Measurements from ENCODE around the gene IFNK. TPM values are rescaled to one million over a fixed set of nuclear protein-coding genes. Genes with fewer than 3 reads are reported as not detected.

Gene IFNK
- not detected for polyA plus RNA-seq (2013, experiment 1 of 4)
- not detected for polyA plus RNA-seq (2013, experiment 2 of 4)
- polyA plus RNA-seq (2013, experiment 3 of 4) = not detected
- not detected for polyA plus RNA-seq (2013, experiment 4 of 4)

DNA sequence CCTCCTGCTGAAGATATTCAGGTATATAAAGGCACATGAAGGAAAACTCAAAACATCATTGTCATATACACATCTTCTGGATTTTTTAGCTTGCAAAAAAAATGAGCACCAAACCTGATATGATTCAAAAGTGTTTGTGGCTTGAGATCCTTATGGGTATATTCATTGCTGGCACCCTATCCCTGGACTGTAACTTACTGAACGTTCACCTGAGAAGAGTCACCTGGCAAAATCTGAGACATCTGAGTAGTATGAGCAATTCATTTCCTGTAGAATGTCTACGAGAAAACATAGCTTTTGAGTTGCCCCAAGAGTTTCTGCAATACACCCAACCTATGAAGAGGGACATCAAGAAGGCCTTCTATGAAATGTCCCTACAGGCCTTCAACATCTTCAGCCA is at the start of gene IFNK:
IFNK (plus strand) TSS at position 55 of the 400 bp plus-strand sequence; CDS start at position 102, 47 bp downstream.
- Histone ChIP-seq H3K36me3 (ENCODE audit: control insufficient read depth, insufficient read depth, low read length) (no peaks in the 10 kb centered on the region), H3K4me1 (ENCODE audit: control insufficient read depth, insufficient read depth, low read length) (no peaks in the 10 kb centered on the region), H3K27me3 (ENCODE audit: control insufficient read depth, insufficient read depth, low read length, poor library complexity, severe bottlenecking) (no peaks in the 10 kb centered on the region), H3K27ac (ENCODE audit: insufficient read depth, low read depth, low read length, poor library complexity, severe bottlenecking) (no peak within 1 kb of the TSS), H3K4me3 (ENCODE audit: insufficient read depth, low read depth, low read length) (no peak within 1 kb of the TSS), H3K9me3 (ENCODE audit: control insufficient read depth, low read length) (no peaks in the 10 kb centered on the region)
- 91 to 97% methylated on average over 2 of the region's 2 CpGs for WGBS, 2 experiments

DNA sequence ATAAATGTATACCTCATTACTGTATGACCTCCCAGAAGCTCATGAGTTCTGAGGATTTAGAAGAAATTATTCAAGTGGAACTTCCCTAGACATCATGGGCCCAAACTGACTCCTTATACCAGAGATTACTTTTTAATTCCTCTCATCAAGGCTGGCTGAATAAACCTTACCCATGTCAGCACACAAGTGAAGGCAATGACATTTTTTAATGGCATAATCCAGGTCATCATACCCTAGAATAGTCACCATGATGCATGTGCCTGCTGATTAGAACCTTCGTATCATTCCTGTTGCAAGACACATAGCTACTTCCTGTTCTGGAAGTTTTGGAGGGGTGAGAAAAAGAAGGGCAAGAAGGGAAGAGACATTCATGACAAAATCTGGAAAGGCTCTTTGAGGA is 49.8 kb upstream of the IFNK start:
- peaks cover 3% of the 10 kb centered on the region for H3K36me3 ChIP-seq (ENCODE audit: control insufficient read depth, insufficient read depth, low read length)
- no peak overlapping the region for H3K4me3 ChIP-seq (ENCODE audit: insufficient read depth, low read depth, low read length)
- no peaks in the 10 kb centered on the region for H3K9me3 ChIP-seq (ENCODE audit: control insufficient read depth, low read length)
- H3K27me3 ChIP-seq (ENCODE audit: control insufficient read depth, insufficient read depth, low read length, poor library complexity, severe bottlenecking) = no peaks in the 10 kb centered on the region
- H3K27ac ChIP-seq (ENCODE audit: insufficient read depth, low read depth, low read length, poor library complexity, severe bottlenecking) = no peak overlapping the region
- peaks cover 26% of the 10 kb centered on the region for H3K4me1 ChIP-seq (ENCODE audit: control insufficient read depth, insufficient read depth, low read length)
- WGBS, 2 experiments = 82 to 88% methylated on average over 1 of the region's 1 CpG

GRCh38 chr9:27475057-27475595 is 49.0 kb upstream of the IFNK start:
- Histone ChIP-seq H3K36me3 (ENCODE audit: control insufficient read depth, insufficient read depth, low read length) (peaks cover 3% of the 10 kb centered on the region), H3K9me3 (ENCODE audit: control insufficient read depth, low read length) (no peaks in the 10 kb centered on the region), H3K4me1 (ENCODE audit: control insufficient read depth, insufficient read depth, low read length) (peaks cover 23% of the 10 kb centered on the region), H3K4me3 (ENCODE audit: insufficient read depth, low read depth, low read length) (no peak overlapping the region), H3K27me3 (ENCODE audit: control insufficient read depth, insufficient read depth, low read length, poor library complexity, severe bottlenecking) (no peaks in the 10 kb centered on the region), H3K27ac (ENCODE audit: insufficient read depth, low read depth, low read length, poor library complexity, severe bottlenecking) (no peak overlapping the region)
- WGBS, 2 experiments = 95 to 96% methylated on average over 7 of the region's 7 CpGs

DNA sequence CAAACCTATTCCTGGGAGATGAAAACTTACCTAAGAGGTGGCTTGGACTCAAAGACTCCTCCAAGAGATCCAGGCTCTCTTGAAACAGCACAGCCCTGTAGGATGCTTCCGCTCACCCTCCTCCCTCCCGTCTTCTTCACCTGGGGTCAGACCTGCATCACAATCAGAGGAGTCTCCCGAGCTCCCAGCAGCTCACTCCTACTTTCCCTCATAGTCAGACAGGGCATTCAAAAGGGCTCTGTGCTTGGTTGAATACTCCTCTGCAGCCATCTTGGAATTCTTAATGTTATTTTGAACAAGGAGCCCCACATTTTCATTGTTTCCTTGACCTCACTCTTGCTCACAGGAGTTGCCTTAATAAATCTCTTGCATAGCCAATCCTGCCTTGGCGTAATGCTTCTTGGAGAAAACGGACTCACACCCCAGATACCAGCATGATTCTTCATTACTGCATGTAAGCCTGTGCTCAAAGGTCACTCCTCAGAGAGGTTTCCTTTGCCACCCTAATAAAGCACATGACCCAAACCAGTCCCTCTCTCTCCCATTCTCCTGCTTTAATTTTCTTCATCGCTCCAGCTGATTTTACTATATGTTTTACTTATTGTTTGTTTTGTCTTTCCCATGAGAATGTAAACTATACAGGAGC is 47.1 kb upstream of the IFNK start:
- Histone ChIP-seq H3K27ac (ENCODE audit: insufficient read depth, low read depth, low read length, poor library complexity, severe bottlenecking) (no peak overlapping the region), H3K36me3 (ENCODE audit: control insufficient read depth, insufficient read depth, low read length) (peaks cover 3% of the 10 kb centered on the region)

DNA sequence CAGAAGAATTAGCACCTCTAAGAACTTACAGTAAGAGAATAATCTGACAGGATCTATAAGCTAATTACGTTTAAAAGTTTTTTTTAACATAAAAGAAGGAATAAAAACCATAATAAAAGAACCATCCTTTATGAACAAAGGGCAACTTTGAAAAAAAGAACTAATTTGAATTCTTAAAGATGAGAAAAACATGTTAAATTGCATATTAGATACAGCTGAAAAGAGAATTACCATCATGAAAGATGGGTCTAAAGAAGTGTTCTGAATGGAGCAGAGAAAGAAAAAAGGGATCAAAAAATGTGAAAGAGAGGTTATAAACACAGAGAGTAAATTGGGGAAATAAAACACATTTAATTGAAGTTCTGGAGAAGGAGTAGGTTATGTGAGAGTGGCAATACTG is 45.8 kb upstream of the IFNK start:
- Histone ChIP-seq H3K27ac (ENCODE audit: insufficient read depth, low read depth, low read length, poor library complexity, severe bottlenecking) (no peak overlapping the region), H3K4me1 (ENCODE audit: control insufficient read depth, insufficient read depth, low read length) (peaks cover 1% of the 10 kb centered on the region), H3K9me3 (ENCODE audit: control insufficient read depth, low read length) (no peaks in the 10 kb centered on the region), H3K36me3 (ENCODE audit: control insufficient read depth, insufficient read depth, low read length) (peaks cover 3% of the 10 kb centered on the region), H3K27me3 (ENCODE audit: control insufficient read depth, insufficient read depth, low read length, poor library complexity, severe bottlenecking) (no peaks in the 10 kb centered on the region), H3K4me3 (ENCODE audit: insufficient read depth, low read depth, low read length) (no peak overlapping the region)
- WGBS, 2 experiments = no CpG with 5 or more reads among the region's 1 CpG

More for the DNA sequence above, 47.1 kb upstream of the IFNK start:
- H3K9me3 ChIP-seq (ENCODE audit: control insufficient read depth, low read length) = no peaks in the 10 kb centered on the region
- no peak overlapping the region for H3K4me3 ChIP-seq (ENCODE audit: insufficient read depth, low read depth, low read length)
- no peaks in the 10 kb centered on the region for H3K27me3 ChIP-seq (ENCODE audit: control insufficient read depth, insufficient read depth, low read length, poor library complexity, severe bottlenecking)
- WGBS, 2 experiments = 90 to 91% methylated on average over 5 to 6 of the region's 6 CpGs
- peaks cover 8% of the 10 kb centered on the region for H3K4me1 ChIP-seq (ENCODE audit: control insufficient read depth, insufficient read depth, low read length)

DNA sequence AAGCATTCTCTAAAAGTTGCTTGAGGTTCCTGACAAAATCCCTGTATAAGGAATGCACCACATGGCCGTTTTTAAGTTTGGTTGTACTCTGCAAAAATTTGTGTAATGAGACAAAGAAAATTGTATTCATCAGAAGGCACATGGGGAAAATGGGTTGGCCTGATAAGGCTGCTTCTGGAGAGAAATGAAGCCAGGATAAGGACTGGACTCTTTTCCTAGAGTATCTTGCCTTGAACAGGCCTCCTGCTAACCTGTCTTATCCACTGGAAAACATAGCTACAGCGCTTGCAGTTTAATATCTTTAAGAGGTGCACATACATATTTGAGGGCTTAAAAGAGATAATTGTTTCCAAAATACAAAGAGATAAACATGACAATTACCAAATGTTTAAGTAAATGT is 41.4 kb upstream of the IFNK start:
- Histone ChIP-seq H3K4me3 (ENCODE audit: insufficient read depth, low read depth, low read length) (no peak overlapping the region), H3K27me3 (ENCODE audit: control insufficient read depth, insufficient read depth, low read length, poor library complexity, severe bottlenecking) (no peaks in the 10 kb centered on the region), H3K36me3 (ENCODE audit: control insufficient read depth, insufficient read depth, low read length) (peaks cover 3% of the 10 kb centered on the region), H3K27ac (ENCODE audit: insufficient read depth, low read depth, low read length, poor library complexity, severe bottlenecking) (no peak overlapping the region), H3K9me3 (ENCODE audit: control insufficient read depth, low read length) (no peaks in the 10 kb centered on the region), H3K4me1 (ENCODE audit: control insufficient read depth, insufficient read depth, low read length) (peaks cover 12% of the 10 kb centered on the region)
- WGBS, 2 experiments = 92 to 98% methylated on average over 2 of the region's 2 CpGs

DNA sequence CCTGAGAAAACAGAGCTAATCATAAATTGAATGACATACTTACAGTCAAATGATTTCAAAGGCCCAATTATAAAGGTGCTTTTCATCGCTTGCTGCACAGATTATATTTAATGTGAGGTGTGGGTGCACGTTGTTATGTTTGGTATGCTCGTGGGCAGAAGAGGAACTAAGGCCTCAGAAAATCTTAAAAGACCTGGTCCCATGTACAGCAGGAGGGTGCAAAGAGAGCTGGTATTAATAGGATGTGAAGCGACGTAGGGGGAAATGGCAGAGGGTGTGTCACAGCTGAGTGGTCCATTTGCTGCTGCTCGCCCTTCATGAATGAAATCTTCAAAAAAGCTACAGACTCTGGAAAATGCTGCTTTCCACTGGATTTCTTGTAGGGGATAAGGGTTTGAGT is 40.5 kb upstream of the IFNK start:
- H3K36me3 ChIP-seq (ENCODE audit: control insufficient read depth, insufficient read depth, low read length) = peaks cover 3% of the 10 kb centered on the region
- no peak overlapping the region for H3K27ac ChIP-seq (ENCODE audit: insufficient read depth, low read depth, low read length, poor library complexity, severe bottlenecking)
- H3K27me3 ChIP-seq (ENCODE audit: control insufficient read depth, insufficient read depth, low read length, poor library complexity, severe bottlenecking) = no peaks in the 10 kb centered on the region
- 96% methylated on average over 6 of the region's 6 CpGs for WGBS, 2 experiments
- H3K4me3 ChIP-seq (ENCODE audit: insufficient read depth, low read depth, low read length) = no peak overlapping the region
- H3K9me3 ChIP-seq (ENCODE audit: control insufficient read depth, low read length) = no peaks in the 10 kb centered on the region
- H3K4me1 ChIP-seq (ENCODE audit: control insufficient read depth, insufficient read depth, low read length) = peaks cover 17% of the 10 kb centered on the region

GRCh38 chr9:27485158-27485557 is 38.9 kb upstream of the IFNK start:
- Histone ChIP-seq H3K27me3 (ENCODE audit: control insufficient read depth, insufficient read depth, low read length, poor library complexity, severe bottlenecking) (no peaks in the 10 kb centered on the region), H3K4me1 (ENCODE audit: control insufficient read depth, insufficient read depth, low read length) (peaks cover 25% of the 10 kb centered on the region), H3K27ac (ENCODE audit: insufficient read depth, low read depth, low read length, poor library complexity, severe bottlenecking) (no peak overlapping the region), H3K9me3 (ENCODE audit: control insufficient read depth, low read length) (no peaks in the 10 kb centered on the region), H3K4me3 (ENCODE audit: insufficient read depth, low read depth, low read length) (no peak overlapping the region), H3K36me3 (ENCODE audit: control insufficient read depth, insufficient read depth, low read length) (no peaks in the 10 kb centered on the region)
- WGBS, 2 experiments = no CpG with 5 or more reads among the region's 1 CpG

- no peak overlapping the region for H3K27ac ChIP-seq (ENCODE audit: insufficient read depth, low read depth, low read length, poor library complexity, severe bottlenecking)
- H3K4me3 ChIP-seq (ENCODE audit: insufficient read depth, low read depth, low read length) = no peak overlapping the region
- WGBS, 2 experiments = 65 to 67% methylated on average over 5 of the region's 5 CpGs
- peaks cover 28% of the 10 kb centered on the region for H3K4me1 ChIP-seq (ENCODE audit: control insufficient read depth, insufficient read depth, low read length)
- no peaks in the 10 kb centered on the region for H3K27me3 ChIP-seq (ENCODE audit: control insufficient read depth, insufficient read depth, low read length, poor library complexity, severe bottlenecking)
- H3K9me3 ChIP-seq (ENCODE audit: control insufficient read depth, low read length) = no peaks in the 10 kb centered on the region
- no peaks in the 10 kb centered on the region for H3K36me3 ChIP-seq (ENCODE audit: control insufficient read depth, insufficient read depth, low read length)
These were observed 36.9 kb upstream of the IFNK start for GRCh38 chr9:27487128-27487640.

- 87 to 94% methylated on average over 1 of the region's 1 CpG for WGBS, 2 experiments
- no peak overlapping the region for H3K4me3 ChIP-seq (ENCODE audit: insufficient read depth, low read depth, low read length)
- H3K36me3 ChIP-seq (ENCODE audit: control insufficient read depth, insufficient read depth, low read length) = no peaks in the 10 kb centered on the region
- H3K27ac ChIP-seq (ENCODE audit: insufficient read depth, low read depth, low read length, poor library complexity, severe bottlenecking) = peak overlapping the region; percentile 63
- no peaks in the 10 kb centered on the region for H3K9me3 ChIP-seq (ENCODE audit: control insufficient read depth, low read length)
- no peaks in the 10 kb centered on the region for H3K27me3 ChIP-seq (ENCODE audit: control insufficient read depth, insufficient read depth, low read length, poor library complexity, severe bottlenecking)
- peaks cover 28% of the 10 kb centered on the region for H3K4me1 ChIP-seq (ENCODE audit: control insufficient read depth, insufficient read depth, low read length)
These were observed 36.2 kb upstream of the IFNK start for GRCh38 chr9:27487927-27488326.
